22Rv1 (cell line): ENCODE data around the gene SDK1.

Experiments
- CTCF ChIP-seq: fragments of 450-650 bp; IDR thresholded peaks from 2 replicates; pipeline ENCODE4 v1.5.1; 2017; ENCODE audit warnings: mild to moderate bottlenecking
- ZFX ChIP-seq: fragments of 450-650 bp; IDR thresholded peaks from 2 replicates; pipeline ENCODE4 v1.6.1; 2017; ENCODE audit warnings: antibody characterized with exemption, borderline replicate concordance

- TF ChIP-seq CTCF (no peak), ZFX (no peak)
Observed at GRCh38 chr7:3821488-3821887, 520.4 kb downstream of the SDK1 start.
